Fibroblast of mammary gland (primary cell): Measurements from ENCODE around the gene PLIN1.

Experiments used
- DNase-seq: peaks from one replicate; pipeline ENCODE4 v3.0.0-alpha.2; 2010; ENCODE audit warnings: low read depth
- H3K4me3 ChIP-seq: 2 replicates; pipeline ENCODE4 v1.5.1; 2011; ENCODE audit warnings: low read depth, mild to moderate bottlenecking, low read length, moderate library complexity; ENCODE audit not compliant: control insufficient read depth
- CTCF ChIP-seq: conservative IDR thresholded peaks from 2 replicates; pipeline ENCODE4 v1.5.1; 2011; ENCODE audit warnings: low read depth, low read length, inconsistent platforms; ENCODE audit not compliant: control insufficient read depth, insufficient read depth

PLIN1 gene

GRCh38 chr15:89648106-89649012, 30.8 kb downstream of the PLIN1 start:
- H3K4me3 ChIP-seq: no peak overlapping the region
- DNase-seq: no peak
- no peak for TF ChIP-seq CTCF

- TF ChIP-seq CTCF: peak; percentile 84
- DNase-seq: peak; percentile 56
- no peak overlapping the region for H3K4me3 ChIP-seq
Observed at GRCh38 chr15:89647191-89647851, 31.8 kb downstream of the PLIN1 start.

- TF ChIP-seq CTCF: no peak
- H3K4me3 ChIP-seq: no peak overlapping the region
- DNase-seq: no peak
Observed at GRCh38 chr15:89646416-89647141, 32.6 kb downstream of the PLIN1 start.

- DNase-seq: no peak
- H3K4me3 ChIP-seq: no peak overlapping the region
- TF ChIP-seq CTCF: no peak
Observed at GRCh38 chr15:89645680-89646079, 33.5 kb downstream of the PLIN1 start.

GRCh38 chr15:89642106-89642505, 37.1 kb downstream of the PLIN1 start:
- no peak for DNase-seq
- no peak for TF ChIP-seq CTCF
- no peak overlapping the region for H3K4me3 ChIP-seq

- DNase-seq: no peak
- TF ChIP-seq CTCF: no peak
- no peak overlapping the region for H3K4me3 ChIP-seq
Observed at GRCh38 chr15:89641053-89641452, 38.1 kb downstream of the PLIN1 start.
